Measurements from ENCODE around the gene ELMO2. TPM values are rescaled to one million over a fixed set of nuclear protein-coding genes. Genes with fewer than 3 reads are reported as not detected.
A peak's percentile ranks its signal among the peaks of the same experiment; 100 is the strongest.

ELMO2 gene
- total RNA-seq, 1 donor from 2014 or later, result 79.6 TPM

DNA sequence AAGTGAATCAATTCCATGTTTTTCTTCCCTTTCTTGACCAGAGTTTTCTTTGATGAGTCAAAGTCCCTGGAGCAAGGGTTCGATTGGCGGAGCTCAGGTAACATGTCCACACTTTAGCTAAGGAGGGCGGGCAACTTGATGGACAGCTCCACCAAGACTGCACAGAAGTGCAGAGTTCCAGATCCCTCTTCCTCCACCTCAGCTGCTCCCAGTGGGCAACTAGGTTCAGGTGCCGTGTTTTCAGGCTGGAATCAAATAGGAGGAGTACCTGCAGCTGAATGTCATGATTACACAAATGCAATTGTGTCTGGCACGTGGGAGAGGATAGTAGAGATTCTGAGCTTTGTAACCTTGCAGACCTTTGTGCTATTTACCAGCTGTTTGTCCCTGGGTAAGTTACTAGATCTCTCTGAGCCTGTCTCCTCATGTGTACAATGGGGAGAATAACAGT, 1.9 kb upstream of the ELMO2 start:
- H3K9me3 Mint-ChIP-seq (ENCODE audit: low read depth), result no peaks in the 10 kb centered on the region
- H3K4me3 Mint-ChIP-seq (ENCODE audit: low read depth), result peak overlapping the region; percentile 89
- H3K27me3 Mint-ChIP-seq, result no peaks in the 10 kb centered on the region
- peaks cover 34% of the 10 kb centered on the region for H3K4me1 Mint-ChIP-seq (ENCODE audit: low read depth)
- no peak overlapping the region for H3K27ac Mint-ChIP-seq
- H3K36me3 Mint-ChIP-seq (ENCODE audit: insufficient read depth), result no peaks in the 10 kb centered on the region
- DNase-seq (ENCODE audit: low spot score, unreplicated experiment), result no peak
- TF ChIP-seq, protein P1, sequence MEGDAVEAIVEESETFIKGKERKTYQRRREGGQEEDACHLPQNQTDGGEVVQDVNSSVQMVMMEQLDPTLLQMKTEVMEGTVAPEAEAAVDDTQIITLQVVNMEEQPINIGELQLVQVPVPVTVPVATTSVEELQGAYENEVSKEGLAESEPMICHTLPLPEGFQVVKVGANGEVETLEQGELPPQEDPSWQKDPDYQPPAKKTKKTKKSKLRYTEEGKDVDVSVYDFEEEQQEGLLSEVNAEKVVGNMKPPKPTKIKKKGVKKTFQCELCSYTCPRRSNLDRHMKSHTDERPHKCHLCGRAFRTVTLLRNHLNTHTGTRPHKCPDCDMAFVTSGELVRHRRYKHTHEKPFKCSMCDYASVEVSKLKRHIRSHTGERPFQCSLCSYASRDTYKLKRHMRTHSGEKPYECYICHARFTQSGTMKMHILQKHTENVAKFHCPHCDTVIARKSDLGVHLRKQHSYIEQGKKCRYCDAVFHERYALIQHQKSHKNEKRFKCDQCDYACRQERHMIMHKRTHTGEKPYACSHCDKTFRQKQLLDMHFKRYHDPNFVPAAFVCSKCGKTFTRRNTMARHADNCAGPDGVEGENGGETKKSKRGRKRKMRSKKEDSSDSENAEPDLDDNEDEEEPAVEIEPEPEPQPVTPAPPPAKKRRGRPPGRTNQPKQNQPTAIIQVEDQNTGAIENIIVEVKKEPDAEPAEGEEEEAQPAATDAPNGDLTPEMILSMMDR (IDR thresholded peaks at IDR 0.05; ENCODE audit: unreplicated experiment), result no peak

DNA sequence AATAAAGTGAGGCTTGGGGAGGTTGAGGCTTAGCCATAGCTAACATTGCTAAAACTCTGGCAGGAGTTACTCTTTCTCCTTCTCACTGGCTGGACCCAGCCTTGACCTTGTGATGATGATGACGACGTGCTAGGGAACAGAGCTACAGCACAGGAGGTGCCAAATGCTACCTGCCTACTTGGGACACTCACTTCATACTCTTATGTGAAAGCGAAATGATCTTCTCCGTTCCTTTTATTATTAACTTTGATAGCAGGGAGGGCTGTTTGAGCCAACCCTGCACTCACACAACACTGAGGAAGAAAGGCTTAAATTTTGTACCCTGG, 1.2 kb upstream of the ELMO2 start:
- H3K27ac Mint-ChIP-seq, result no peak overlapping the region
- no peaks in the 10 kb centered on the region for H3K27me3 Mint-ChIP-seq
- H3K4me3 Mint-ChIP-seq (ENCODE audit: low read depth), result peak overlapping the region; percentile 89
- H3K36me3 Mint-ChIP-seq (ENCODE audit: insufficient read depth), result no peaks in the 10 kb centered on the region
- H3K4me1 Mint-ChIP-seq (ENCODE audit: low read depth), result peaks cover 37% of the 10 kb centered on the region
- H3K9me3 Mint-ChIP-seq (ENCODE audit: low read depth), result no peaks in the 10 kb centered on the region
- DNase-seq (ENCODE audit: low spot score, unreplicated experiment), result no peak
- TF ChIP-seq, protein P1 (IDR thresholded peaks at IDR 0.05; ENCODE audit: unreplicated experiment), result no peak

DNA sequence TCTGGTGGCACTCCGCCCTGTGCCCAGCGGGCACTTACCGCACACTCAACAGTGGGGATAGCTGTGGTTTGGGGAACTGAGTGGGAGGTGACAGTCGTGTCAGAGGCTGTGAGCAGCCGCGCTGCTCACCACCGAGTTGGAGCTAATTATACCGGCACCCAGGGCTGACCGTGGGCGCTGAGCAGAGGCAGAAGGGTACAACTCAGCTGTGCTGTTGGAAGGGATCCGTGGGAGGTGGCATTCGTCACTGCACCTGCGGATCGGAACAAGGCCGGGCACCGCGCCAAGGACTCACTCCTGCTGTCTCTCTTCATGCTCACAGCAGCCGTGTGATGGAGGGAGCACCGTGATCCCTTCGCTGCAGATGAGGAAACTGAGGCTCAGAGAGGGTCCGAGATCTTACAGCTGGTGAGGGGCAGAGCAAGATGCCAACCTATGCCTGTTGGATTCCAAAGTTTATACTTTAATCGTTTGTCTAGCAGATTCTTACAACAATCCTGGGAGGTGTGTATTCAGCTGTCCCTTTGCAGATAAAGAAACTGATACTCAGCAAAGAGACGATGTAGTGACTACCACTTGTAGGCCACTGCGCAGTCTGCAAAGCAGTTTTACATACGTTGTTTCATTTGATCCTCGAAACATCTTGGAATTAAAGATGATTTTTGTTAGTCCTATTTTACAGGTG, 713 bp upstream of the ELMO2 start:
- H3K36me3 Mint-ChIP-seq (ENCODE audit: insufficient read depth), result no peaks in the 10 kb centered on the region
- H3K4me3 Mint-ChIP-seq (ENCODE audit: low read depth), result peak overlapping the region; percentile 89
- H3K9me3 Mint-ChIP-seq (ENCODE audit: low read depth), result no peaks in the 10 kb centered on the region
- peak overlapping the region; percentile 40 for H3K27ac Mint-ChIP-seq
- peaks cover 41% of the 10 kb centered on the region for H3K4me1 Mint-ChIP-seq (ENCODE audit: low read depth)
- TF ChIP-seq, protein P1 (IDR thresholded peaks at IDR 0.05; ENCODE audit: unreplicated experiment), result no peak
- no peaks in the 10 kb centered on the region for H3K27me3 Mint-ChIP-seq
- no peak for DNase-seq (ENCODE audit: low spot score, unreplicated experiment)

DNA sequence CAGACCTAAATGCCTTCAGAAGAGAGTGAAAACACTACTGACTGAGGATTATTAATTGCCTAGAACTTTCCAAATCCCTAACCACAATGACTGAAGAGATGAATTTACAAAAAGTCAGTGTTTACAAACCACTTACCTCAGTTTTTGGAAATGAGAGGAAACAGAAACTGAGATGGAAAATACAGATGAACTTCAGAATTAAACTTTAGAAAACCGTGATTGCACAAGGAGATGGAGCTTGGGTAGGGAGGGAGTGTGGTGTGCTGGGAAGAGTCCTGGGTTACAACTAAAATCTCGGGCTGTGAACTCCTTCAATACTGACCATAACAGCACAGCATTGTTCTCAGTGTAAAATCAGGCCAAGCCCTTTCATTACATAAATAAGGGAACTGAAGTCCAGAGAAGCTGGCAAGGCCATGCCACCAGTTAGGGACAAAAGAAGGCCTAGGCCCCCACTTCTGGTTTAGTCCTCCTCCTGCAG, 4.0 kb downstream of the ELMO2 start:
- no peak for DNase-seq (ENCODE audit: low spot score, unreplicated experiment)
- no peak overlapping the region for H3K27ac Mint-ChIP-seq
- no peak overlapping the region for H3K4me3 Mint-ChIP-seq (ENCODE audit: low read depth)
- TF ChIP-seq, protein P1 (IDR thresholded peaks at IDR 0.05; ENCODE audit: unreplicated experiment), result no peak
- H3K4me1 Mint-ChIP-seq (ENCODE audit: low read depth), result peaks cover 46% of the 10 kb centered on the region
- no peaks in the 10 kb centered on the region for H3K27me3 Mint-ChIP-seq
- H3K9me3 Mint-ChIP-seq (ENCODE audit: low read depth), result no peaks in the 10 kb centered on the region
- peaks cover 2% of the 10 kb centered on the region for H3K36me3 Mint-ChIP-seq (ENCODE audit: insufficient read depth)

DNA sequence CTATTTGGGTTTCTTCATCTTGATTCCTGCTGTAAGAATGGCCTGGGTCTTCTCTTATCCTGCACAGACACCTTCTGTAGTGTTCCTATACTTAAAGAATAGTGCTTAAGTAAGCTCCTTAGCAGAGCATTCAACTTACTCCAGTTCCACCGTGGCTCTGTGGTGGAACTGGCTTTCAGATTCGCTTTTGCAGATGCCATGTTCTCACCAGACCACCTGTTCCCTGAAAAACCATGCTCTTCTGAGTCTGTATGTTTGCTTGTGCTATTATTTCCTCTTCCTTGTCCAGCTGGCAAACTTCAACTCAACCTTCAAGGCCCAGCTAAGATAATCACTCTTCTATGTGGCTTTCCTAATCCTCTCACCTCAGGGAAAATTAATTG, 4.9 kb downstream of the ELMO2 start:
- Mint-ChIP-seq H3K9me3 (ENCODE audit: low read depth) (no peaks in the 10 kb centered on the region), H3K27ac (peak overlapping the region; percentile 5), H3K4me3 (ENCODE audit: low read depth) (no peak overlapping the region), H3K4me1 (ENCODE audit: low read depth) (peaks cover 39% of the 10 kb centered on the region), H3K36me3 (ENCODE audit: insufficient read depth) (peaks cover 5% of the 10 kb centered on the region), H3K27me3 (no peaks in the 10 kb centered on the region)
- no peak for DNase-seq (ENCODE audit: low spot score, unreplicated experiment)
- TF ChIP-seq, protein P1 (IDR thresholded peaks at IDR 0.05; ENCODE audit: unreplicated experiment), result no peak

Measured in progenitor cell of endocrine pancreas (in vitro differentiated cells).